Smooth muscle cell (in vitro differentiated cells): ENCODE results near the gene ANO7. TPM values are rescaled to one million over a fixed set of nuclear protein-coding genes. Genes with fewer than 3 reads are reported as not detected.

Experiments used
- DNase-seq: peaks from one replicate; lab custom pipeline; 2025; ENCODE audit not compliant: unreplicated experiment; lab: John Stamatoyannopoulos, UW
- H2AFZ ChIP-seq: fragments of 200-600 bp; sonication (generic); 2 replicates; pipeline ENCODE4 v1.6.0; 2016; ENCODE audit warnings: antibody characterized with exemption, low read depth, mild to moderate bottlenecking
- H3F3A ChIP-seq: fragments of 200-600 bp; sonication (generic); 2 replicates; pipeline ENCODE4 v1.6.0; 2017; ENCODE audit warnings: antibody characterized with exemption, low read depth
- H3K27ac ChIP-seq: fragments of 200-600 bp; sonication (generic); 2 replicates; pipeline ENCODE4 v1.5.1; 2016; ENCODE audit warnings: low read depth, mild to moderate bottlenecking
- H3K27me3 ChIP-seq: fragments of 200-600 bp; sonication (generic); 2 replicates; pipeline ENCODE4 v1.6.1; 2016; ENCODE audit warnings: low read depth, mild to moderate bottlenecking
- H3K36me3 ChIP-seq: fragments of 200-600 bp; sonication (generic); 2 replicates; pipeline ENCODE4 v1.5.1; 2016; ENCODE audit warnings: low read depth
- H3K4me1 ChIP-seq: fragments of 200-600 bp; sonication (generic); 2 replicates; pipeline ENCODE4 v1.5.1; 2016; ENCODE audit warnings: low read depth
- H3K4me2 ChIP-seq: fragments of 200-600 bp; sonication (generic); 2 replicates; pipeline ENCODE4 v1.6.0; 2016; ENCODE audit warnings: mild to moderate bottlenecking
- H3K4me3 ChIP-seq: fragments of 200-600 bp; sonication (generic); 2 replicates; pipeline ENCODE4 v1.5.1; 2016; ENCODE audit warnings: mild to moderate bottlenecking
- H3K79me2 ChIP-seq: fragments of 200-600 bp; sonication (generic); 2 replicates; pipeline ENCODE4 v1.6.0; 2016; ENCODE audit warnings: low read depth, mild to moderate bottlenecking
- H3K9ac ChIP-seq: fragments of 200-600 bp; sonication (generic); 2 replicates; pipeline ENCODE4 v1.6.0; 2016; ENCODE audit warnings: low read depth
- H3K9me3 ChIP-seq: fragments of 200-600 bp; sonication (generic); replicated peaks from 2 replicates; pipeline ENCODE4 v1.5.1; 2016; ENCODE audit warnings: low read depth
- H4K20me1 ChIP-seq: fragments of 200-600 bp; sonication (generic); 2 replicates; pipeline ENCODE4 v1.6.0; 2016; ENCODE audit warnings: low read depth
- WGBS: methylation state at CpG from one replicate; pipeline ENCODE4 v1.1.7; 2016; ENCODE audit warnings: low lambda C conversion rate; 5-methylcytosine and 5-hydroxymethylcytosine counted together
- polyA plus RNA-seq: library from polyadenylated mRNA; unstranded; fragments of >200 nt; fragmentation: Nextera tagmentation; extraction: Ambion mirVana; gene quantifications from 2 replicates; pipeline ENCODE4 v1.2.1, GENCODE V29; 2016
- total RNA-seq: library from RNA; depleted of rRNA; stranded (reverse); fragments of >200 nt; gene quantifications from 2 replicates; pipeline ENCODE4 v1.2.3, GENCODE V29; 2014
- TF ChIP-seq, protein P1 (sequence below): fragments of 200-600 bp; sonication (generic); IDR thresholded peaks from 2 replicates; pipeline ENCODE4 v1.5.1; 2017; ENCODE audit warnings: borderline replicate concordance, mild to moderate bottlenecking, antibody characterized with exemption; ENCODE audit not compliant: insufficient read depth, poor library complexity, severe bottlenecking

Gene ANO7
- total and polyA plus RNA-seq, 2 experiments from 2014 or later, result 1.3 to 1.4 TPM

DNA sequence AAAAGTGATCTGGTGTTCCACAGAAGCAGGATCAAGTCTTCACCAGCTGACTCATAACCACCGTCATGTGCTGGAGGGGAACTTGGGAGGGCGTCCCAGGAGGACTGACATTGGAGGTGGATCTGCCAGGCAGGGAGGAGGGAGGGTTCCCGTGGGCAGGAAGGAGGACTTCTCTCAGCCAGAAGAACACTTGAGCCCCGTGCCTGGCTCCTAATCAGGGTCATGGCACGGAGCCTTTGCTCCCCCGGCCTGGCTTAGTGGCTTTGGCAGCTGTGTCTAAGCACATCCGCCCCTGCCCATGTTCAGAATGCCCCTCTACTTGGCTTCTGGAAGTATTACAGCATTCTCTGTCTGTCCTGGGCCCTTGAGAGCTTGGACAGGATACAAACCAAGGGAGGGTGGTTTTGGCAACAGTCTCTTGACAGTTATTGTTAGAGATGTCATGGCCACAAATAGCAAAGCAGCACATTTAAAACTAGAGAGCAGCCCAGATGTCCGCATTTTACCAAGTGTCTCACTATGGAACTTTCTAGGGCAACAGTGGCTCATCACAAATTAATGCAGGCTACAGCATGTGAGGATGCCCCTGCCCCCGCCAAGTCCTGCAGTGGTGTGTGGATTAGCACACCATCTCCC lies 26.7 kb upstream of the ANO7 start:
- Histone ChIP-seq H3K27me3 (no peaks in the 10 kb centered on the region), H3K27ac (no peak overlapping the region), H3K4me3 (no peak overlapping the region), H3K4me2 (no peak overlapping the region), H4K20me1 (peaks cover 3% of the 10 kb centered on the region), H3K4me1 (no peaks in the 10 kb centered on the region), H3K36me3 (peaks cover 3% of the 10 kb centered on the region), H2AFZ (no peak overlapping the region), H3F3A (no peaks in the 10 kb centered on the region), H3K9me3 (no peaks in the 10 kb centered on the region), H3K79me2 (no peaks in the 10 kb centered on the region), H3K9ac (no peak overlapping the region)
- no peak for DNase-seq
- TF ChIP-seq, protein P1, sequence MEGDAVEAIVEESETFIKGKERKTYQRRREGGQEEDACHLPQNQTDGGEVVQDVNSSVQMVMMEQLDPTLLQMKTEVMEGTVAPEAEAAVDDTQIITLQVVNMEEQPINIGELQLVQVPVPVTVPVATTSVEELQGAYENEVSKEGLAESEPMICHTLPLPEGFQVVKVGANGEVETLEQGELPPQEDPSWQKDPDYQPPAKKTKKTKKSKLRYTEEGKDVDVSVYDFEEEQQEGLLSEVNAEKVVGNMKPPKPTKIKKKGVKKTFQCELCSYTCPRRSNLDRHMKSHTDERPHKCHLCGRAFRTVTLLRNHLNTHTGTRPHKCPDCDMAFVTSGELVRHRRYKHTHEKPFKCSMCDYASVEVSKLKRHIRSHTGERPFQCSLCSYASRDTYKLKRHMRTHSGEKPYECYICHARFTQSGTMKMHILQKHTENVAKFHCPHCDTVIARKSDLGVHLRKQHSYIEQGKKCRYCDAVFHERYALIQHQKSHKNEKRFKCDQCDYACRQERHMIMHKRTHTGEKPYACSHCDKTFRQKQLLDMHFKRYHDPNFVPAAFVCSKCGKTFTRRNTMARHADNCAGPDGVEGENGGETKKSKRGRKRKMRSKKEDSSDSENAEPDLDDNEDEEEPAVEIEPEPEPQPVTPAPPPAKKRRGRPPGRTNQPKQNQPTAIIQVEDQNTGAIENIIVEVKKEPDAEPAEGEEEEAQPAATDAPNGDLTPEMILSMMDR, result no peak
- 75% methylated on average over 8 of the region's 9 CpGs for WGBS

DNA sequence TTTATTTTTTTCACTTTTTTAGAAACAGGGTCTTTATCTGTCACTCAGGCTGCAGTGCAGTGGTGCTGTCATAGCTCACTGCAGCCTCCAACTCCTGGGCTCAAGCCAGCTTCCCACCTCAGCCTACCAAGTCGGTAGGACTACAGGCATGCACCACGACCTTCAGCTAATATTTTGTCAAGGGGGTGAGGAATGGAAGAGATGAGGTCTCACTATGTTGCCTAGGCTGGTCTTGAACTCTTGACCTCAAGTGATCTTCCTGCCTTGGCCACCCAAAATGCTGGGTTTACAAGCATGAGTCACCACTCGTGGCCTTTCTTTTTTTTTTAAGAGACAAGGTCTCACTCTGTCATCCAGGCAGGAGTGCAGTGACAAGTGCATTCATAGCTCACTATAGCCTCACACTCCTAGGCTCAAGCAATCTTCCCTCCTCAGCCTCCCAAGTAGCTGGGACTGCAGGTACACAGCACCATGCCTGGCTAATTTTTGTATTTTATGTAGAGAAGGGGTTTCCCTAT lies 24.8 kb upstream of the ANO7 start:
- no peak overlapping the region for H3K4me2 ChIP-seq
- H4K20me1 ChIP-seq, result peaks cover 3% of the 10 kb centered on the region
- H3K36me3 ChIP-seq, result peaks cover 3% of the 10 kb centered on the region
- 76% methylated on average over 3 of the region's 3 CpGs for WGBS
- no peak overlapping the region for H3K4me3 ChIP-seq
- no peak overlapping the region for H3K27ac ChIP-seq
- no peak overlapping the region for H2AFZ ChIP-seq
- no peaks in the 10 kb centered on the region for H3K27me3 ChIP-seq
- no peak for DNase-seq
- H3K79me2 ChIP-seq, result no peaks in the 10 kb centered on the region
- TF ChIP-seq, protein P1, result no peak
- no peaks in the 10 kb centered on the region for H3K9me3 ChIP-seq
- no peak overlapping the region for H3K9ac ChIP-seq
- no peaks in the 10 kb centered on the region for H3F3A ChIP-seq
- H3K4me1 ChIP-seq, result no peaks in the 10 kb centered on the region

DNA sequence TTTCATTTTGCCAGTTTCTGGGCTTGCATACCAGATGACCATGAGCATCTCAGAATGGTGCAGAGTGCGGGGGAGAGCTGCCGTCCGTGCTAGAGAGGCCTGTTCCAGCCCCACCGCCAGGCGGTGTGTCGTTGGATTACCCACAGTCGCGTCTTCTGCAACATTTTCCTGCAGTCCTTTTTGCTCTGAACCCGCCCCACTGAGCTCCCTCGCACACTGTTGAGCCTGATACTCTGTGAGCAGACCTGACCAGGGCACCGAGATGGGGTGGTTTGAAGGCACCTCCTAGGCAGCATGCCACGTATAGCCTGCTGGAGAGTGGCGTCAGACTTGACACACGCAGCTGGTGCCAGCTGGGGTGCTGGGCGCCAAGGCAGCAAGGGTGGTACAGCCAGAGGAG lies 20.1 kb upstream of the ANO7 start:
- H4K20me1 ChIP-seq, result no peaks in the 10 kb centered on the region
- H3F3A ChIP-seq, result no peaks in the 10 kb centered on the region
- no peaks in the 10 kb centered on the region for H3K4me1 ChIP-seq
- no peaks in the 10 kb centered on the region for H3K79me2 ChIP-seq
- WGBS, result 98% methylated on average over 15 of the region's 15 CpGs
- no peak overlapping the region for H3K4me2 ChIP-seq
- TF ChIP-seq, protein P1, result no peak
- H2AFZ ChIP-seq, result no peak overlapping the region
- H3K9ac ChIP-seq, result no peak overlapping the region
- no peaks in the 10 kb centered on the region for H3K27me3 ChIP-seq
- no peak overlapping the region for H3K27ac ChIP-seq
- no peaks in the 10 kb centered on the region for H3K9me3 ChIP-seq
- H3K36me3 ChIP-seq, result peaks cover 23% of the 10 kb centered on the region
- no peak overlapping the region for H3K4me3 ChIP-seq
- no peak for DNase-seq

DNA sequence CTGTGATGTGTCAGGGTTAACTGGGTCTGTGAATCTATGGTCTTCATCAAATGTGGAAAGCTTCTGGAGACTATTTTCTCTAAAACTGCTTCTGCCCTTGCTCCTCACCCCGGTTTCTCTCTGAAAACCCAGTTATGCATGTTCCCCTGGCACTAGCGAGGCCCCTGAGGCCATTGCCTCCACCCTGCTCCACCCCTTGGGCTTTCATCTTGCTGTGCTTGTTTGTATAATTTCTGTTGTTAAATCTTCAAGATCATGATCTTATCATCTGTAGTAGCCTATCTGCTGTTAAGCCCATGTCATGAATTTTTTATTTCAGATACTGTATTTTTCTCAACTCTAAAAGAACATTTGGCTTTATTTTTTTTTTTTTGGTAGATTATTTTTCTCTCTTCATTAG lies 14.9 kb upstream of the ANO7 start:
- Histone ChIP-seq H3K79me2 (no peaks in the 10 kb centered on the region), H3K4me3 (no peak overlapping the region), H2AFZ (no peak overlapping the region), H3K9me3 (no peaks in the 10 kb centered on the region), H3K36me3 (peaks cover 23% of the 10 kb centered on the region), H3K4me2 (no peak overlapping the region), H4K20me1 (no peaks in the 10 kb centered on the region), H3K27ac (no peak overlapping the region), H3F3A (no peaks in the 10 kb centered on the region), H3K9ac (no peak overlapping the region), H3K4me1 (no peaks in the 10 kb centered on the region), H3K27me3 (no peaks in the 10 kb centered on the region)
- no peak for DNase-seq
- 83% methylated on average over 2 of the region's 2 CpGs for WGBS
- TF ChIP-seq, protein P1, result no peak
